Hepatocyte (in vitro differentiated cells): ENCODE results near the gene ASB11. TPM values are rescaled to one million over a fixed set of nuclear protein-coding genes. Genes with fewer than 3 reads are reported as not detected.

Source experiments
- DNase-seq: peaks from one replicate; pipeline ENCODE4 v3.0.0-alpha.2; 2016; ENCODE audit warnings: low spot score
- H2AFZ ChIP-seq: fragments of 200-600 bp; sonication (generic); 2 replicates; pipeline ENCODE4 v1.6.0; 2016; ENCODE audit warnings: antibody characterized with exemption, mild to moderate bottlenecking
- H3K27ac ChIP-seq: fragments of 200-600 bp; sonication (generic); 2 replicates; pipeline ENCODE4 v1.5.1; 2016; ENCODE audit warnings: mild to moderate bottlenecking
- H3K27me3 ChIP-seq: fragments of 200-600 bp; sonication (generic); 2 replicates; pipeline ENCODE4 v1.6.1; 2016
- H3K36me3 ChIP-seq: fragments of 200-600 bp; sonication (generic); replicated peaks from 2 replicates; pipeline ENCODE4 v1.5.1; 2016; ENCODE audit warnings: low read depth; ENCODE audit not compliant: insufficient read depth
- H3K4me1 ChIP-seq: fragments of 200-600 bp; sonication (generic); 2 replicates; pipeline ENCODE4 v1.5.1; 2016; ENCODE audit warnings: mild to moderate bottlenecking, moderate library complexity; ENCODE audit not compliant: insufficient read depth
- H3K4me2 ChIP-seq: fragments of 200-600 bp; sonication (generic); 2 replicates; pipeline ENCODE4 v1.6.0; 2016
- H3K4me3 ChIP-seq: fragments of 200-600 bp; sonication (generic); 2 replicates; pipeline ENCODE4 v1.5.1; 2016; ENCODE audit warnings: mild to moderate bottlenecking
- H3K79me2 ChIP-seq: fragments of 200-600 bp; sonication (generic); 2 replicates; pipeline ENCODE4 v1.6.0; 2017; ENCODE audit warnings: mild to moderate bottlenecking
- H3K9me2 ChIP-seq: fragments of 200-600 bp; sonication (generic); replicated peaks from 2 replicates; pipeline ENCODE4 v1.6.0; 2017; ENCODE audit warnings: mild to moderate bottlenecking; ENCODE audit not compliant: insufficient read depth
- H3K9me3 ChIP-seq: fragments of 200-600 bp; sonication (generic); 2 replicates; pipeline ENCODE4 v1.5.1; 2016; ENCODE audit warnings: low read depth, mild to moderate bottlenecking
- H4K20me1 ChIP-seq: fragments of 200-600 bp; sonication (generic); 2 replicates; pipeline ENCODE4 v1.6.0; 2016; ENCODE audit warnings: mild to moderate bottlenecking; ENCODE audit not compliant: insufficient read depth, poor library complexity, severe bottlenecking
- CTCF ChIP-seq: fragments of 200-600 bp; sonication (generic); IDR thresholded peaks from 2 replicates; pipeline ENCODE4 v1.5.1; 2016; ENCODE audit warnings: antibody characterized with exemption, mild to moderate bottlenecking; ENCODE audit not compliant: poor library complexity
- EZH2 ChIP-seq: fragments of 200-600 bp; sonication (generic); IDR thresholded peaks from 2 replicates; pipeline ENCODE4 v1.6.1; 2016; ENCODE audit warnings: antibody characterized with exemption, mild to moderate bottlenecking, borderline replicate concordance
- EZH2phosphoT487 ChIP-seq: fragments of 200-600 bp; sonication (generic); IDR thresholded peaks from one replicate; pipeline ENCODE4 v1.6.1; 2018; ENCODE audit warnings: antibody characterized with exemption, mild to moderate bottlenecking, low read depth, moderate library complexity; ENCODE audit not compliant: unreplicated experiment, severe bottlenecking
- WGBS: methylation state at CpG from one replicate; pipeline ENCODE4 v1.1.6; 2016; ENCODE audit warnings: low lambda C conversion rate; ENCODE audit errors: missing lambda C conversion rate; 5-methylcytosine and 5-hydroxymethylcytosine counted together
- polyA plus RNA-seq: library from polyadenylated mRNA; unstranded; fragments of >200 nt; fragmentation: Nextera tagmentation; extraction: Ambion mirVana; gene quantifications from 2 replicates; pipeline ENCODE4 v1.2.1, GENCODE V29; 2016
- total RNA-seq: library from RNA; depleted of rRNA; stranded (reverse); fragments of >200 nt; gene quantifications from 2 replicates; pipeline ENCODE4 v1.2.3, GENCODE V29; 2014

ASB11 gene
- total and polyA plus RNA-seq, 2 experiments from 2014 or later, result 0.20 TPM; not detected in 1

GRCh38 chrX:15245896-15246295 is 69.5 kb downstream of the ASB11 start:
- WGBS, result 50% methylated on average over 4 of the region's 4 CpGs
- Histone ChIP-seq H2AFZ (no peak overlapping the region), H3K4me3 (no peak overlapping the region), H3K9me3 (no peaks in the 10 kb centered on the region), H4K20me1 (no peaks in the 10 kb centered on the region), H3K27me3 (no peaks in the 10 kb centered on the region), H3K4me1 (no peaks in the 10 kb centered on the region), H3K36me3 (no peaks in the 10 kb centered on the region), H3K4me2 (no peak overlapping the region), H3K9me2 (no peaks in the 10 kb centered on the region), H3K27ac (no peak overlapping the region), H3K79me2 (no peaks in the 10 kb centered on the region)
- DNase-seq, result no peak
- TF ChIP-seq EZH2phosphoT487 (no peak), EZH2 (no peak), CTCF (no peak)

- no peak overlapping the region for H3K4me2 ChIP-seq
- DNase-seq, result no peak
- no peak for TF ChIP-seq CTCF
- TF ChIP-seq EZH2phosphoT487, result no peak
- no peak for TF ChIP-seq EZH2
- H3K79me2 ChIP-seq, result no peaks in the 10 kb centered on the region
- WGBS, result 69% methylated on average over 5 of the region's 5 CpGs
- H3K36me3 ChIP-seq, result no peaks in the 10 kb centered on the region
- no peak overlapping the region for H3K27ac ChIP-seq
- no peak overlapping the region for H2AFZ ChIP-seq
- H3K9me2 ChIP-seq, result no peaks in the 10 kb centered on the region
- no peaks in the 10 kb centered on the region for H3K9me3 ChIP-seq
- H3K4me3 ChIP-seq, result no peak overlapping the region
- H3K4me1 ChIP-seq, result no peaks in the 10 kb centered on the region
- no peaks in the 10 kb centered on the region for H4K20me1 ChIP-seq
- no peaks in the 10 kb centered on the region for H3K27me3 ChIP-seq
Measured at GRCh38 chrX:15244421-15244820, 71.0 kb downstream of the ASB11 start.

- TF ChIP-seq EZH2phosphoT487, result no peak
- TF ChIP-seq EZH2, result no peak
- peak; percentile 64 for TF ChIP-seq CTCF
- H3K27me3 ChIP-seq, result no peaks in the 10 kb centered on the region
- H3K4me3 ChIP-seq, result no peak overlapping the region
- no peak overlapping the region for H2AFZ ChIP-seq
- H3K4me1 ChIP-seq, result no peaks in the 10 kb centered on the region
- no peaks in the 10 kb centered on the region for H3K36me3 ChIP-seq
- 29% methylated on average over 5 of the region's 5 CpGs for WGBS
- H3K4me2 ChIP-seq, result no peak overlapping the region
- no peaks in the 10 kb centered on the region for H3K9me2 ChIP-seq
- H3K9me3 ChIP-seq, result no peaks in the 10 kb centered on the region
- no peak overlapping the region for H3K27ac ChIP-seq
- no peaks in the 10 kb centered on the region for H4K20me1 ChIP-seq
- peak; percentile 69 for DNase-seq
- no peaks in the 10 kb centered on the region for H3K79me2 ChIP-seq
Measured at GRCh38 chrX:15242899-15243555, 72.4 kb downstream of the ASB11 start.
